MCF 10A (cell line): Measurements from ENCODE around the gene ADAM17. TPM values are rescaled to one million over a fixed set of nuclear protein-coding genes. Genes with fewer than 3 reads are reported as not detected.

Source experiments
- BruUV-seq: library from RNA; stranded (reverse); fragments of 400-500 nt; replicated peaks from 2 replicates; lab custom pipeline; 2021; lab: Mats Ljungman, UMichigan
- CTCF ChIA-PET: fragments of 300-600 bp; sonication (Branson Sonifier 250); formaldehyde crosslinking; extraction: SDS; loops from one replicate; lab custom pipeline; 2021; ENCODE audit warnings: antibody characterized with exemption, inconsistent platforms; lab: Yijun Ruan, JAX
- POLR2A ChIA-PET: fragments of 300-600, 350-650 bp; sonication (Branson Sonifier 250); formaldehyde crosslinking; extraction: SDS; loops from one replicate; lab custom pipeline; 2020; ENCODE audit warnings: antibody characterized with exemption, inconsistent platforms; lab: Yijun Ruan, JAX
- DNase-seq: peaks from one replicate; pipeline ENCODE4 v3.0.0-alpha.2; 2018; ENCODE audit not compliant: unreplicated experiment
- H3K27ac Mint-ChIP-seq: one replicate; pipeline ENCODE4 v1.8.0; 2022; ENCODE audit warnings: mild to moderate bottlenecking, low read depth, mixed read lengths; ENCODE audit not compliant: unreplicated experiment
- H3K27me3 Mint-ChIP-seq: one replicate; pipeline ENCODE4 v1.8.0; 2022; ENCODE audit warnings: mixed read lengths; ENCODE audit not compliant: insufficient read depth, unreplicated experiment
- H3K36me3 Mint-ChIP-seq: one replicate; pipeline ENCODE4 v1.8.0; 2022; ENCODE audit warnings: mild to moderate bottlenecking, moderate library complexity, mixed read lengths; ENCODE audit not compliant: insufficient read depth, unreplicated experiment
- H3K4me1 Mint-ChIP-seq: one replicate; pipeline ENCODE4 v1.8.0; 2022; ENCODE audit warnings: mixed read lengths; ENCODE audit not compliant: insufficient read depth, unreplicated experiment
- H3K4me3 Mint-ChIP-seq: one replicate; pipeline ENCODE4 v1.8.0; 2022; ENCODE audit warnings: mild to moderate bottlenecking, moderate library complexity, mixed read lengths; ENCODE audit not compliant: unreplicated experiment
- H3K9me3 Mint-ChIP-seq: one replicate; pipeline ENCODE4 v1.8.0; 2022; ENCODE audit warnings: mixed read lengths; ENCODE audit not compliant: unreplicated experiment
- intact Hi-C: fragments of 100-400 bp; cut with micrococcal nuclease; formaldehyde crosslinking; loops from 2 replicates; pipeline ENCODE4 v1.14.1; 2022
- total RNA-seq: library from RNA; stranded (reverse); gene quantifications from 2 replicates; pipeline ENCODE4 v1.2.3, GENCODE V29; 2022
- TF ChIP-seq, protein P1 (sequence below): fragments of 200-600 bp; IDR thresholded peaks from one replicate; pipeline ENCODE4 v1.8.0; 2022; ENCODE audit warnings: antibody characterized with exemption, mild to moderate bottlenecking; ENCODE audit not compliant: unreplicated experiment

Gene ADAM17
- total RNA-seq, 1 experiment from 2014 or later, result 44.3 TPM

DNA sequence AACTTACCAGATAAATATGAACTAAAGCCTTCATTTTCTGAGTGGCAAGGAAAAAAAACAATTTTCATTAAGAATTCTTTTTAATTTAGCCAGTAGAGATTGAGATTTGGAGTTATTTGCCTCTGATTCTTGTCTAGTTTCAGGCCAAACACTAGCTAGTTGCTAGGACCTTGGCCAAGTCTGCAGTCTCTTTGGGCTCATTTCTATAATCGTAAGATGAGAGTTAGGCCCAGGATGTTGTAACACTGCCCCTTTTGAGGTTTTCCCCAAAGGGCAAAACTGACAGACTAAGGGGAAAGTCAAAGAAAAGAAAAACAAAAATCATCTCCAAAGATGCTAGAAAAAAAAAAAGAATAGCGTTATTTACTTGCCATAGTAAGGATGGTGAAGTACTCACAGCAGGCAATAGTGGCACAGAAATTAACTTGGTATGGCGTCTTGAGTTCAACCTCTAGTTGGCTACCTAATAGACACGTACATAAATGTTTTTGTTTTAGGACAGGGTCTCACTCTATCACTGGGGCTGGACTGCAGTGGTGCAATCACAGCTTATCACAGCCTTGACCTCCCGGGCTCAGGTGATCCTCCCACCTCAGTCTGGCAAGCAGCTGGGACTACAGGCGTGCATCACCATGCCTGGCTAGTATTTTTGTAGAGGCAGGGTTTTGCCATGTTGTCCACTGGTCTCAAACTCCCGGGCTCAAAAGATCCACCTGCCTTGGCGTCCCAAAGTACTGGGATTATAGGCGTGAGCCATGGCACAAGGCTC, 23.0 kb upstream of the ADAM17 start:
- ChIA-PET POLR2A (interaction anchor here (0.6 to 1.0 kb wide), 7 partner anchors 16 to 1385 kb away, joined by 3 to 4 read pairs (median 3); no protein-coding TSS in a partner anchor), CTCF (interaction anchor here (0.9 kb wide), 1 partner anchor 9 kb away, joined by 3 read pairs; no protein-coding TSS in a partner anchor)
- Mint-ChIP-seq H3K9me3 (no peaks in the 10 kb centered on the region), H3K27ac (no peak overlapping the region), H3K4me1 (peaks cover under 1% of the 10 kb centered on the region), H3K4me3 (no peak overlapping the region), H3K27me3 (no peaks in the 10 kb centered on the region), H3K36me3 (peaks cover 49% of the 10 kb centered on the region)
- TF ChIP-seq, protein P1, sequence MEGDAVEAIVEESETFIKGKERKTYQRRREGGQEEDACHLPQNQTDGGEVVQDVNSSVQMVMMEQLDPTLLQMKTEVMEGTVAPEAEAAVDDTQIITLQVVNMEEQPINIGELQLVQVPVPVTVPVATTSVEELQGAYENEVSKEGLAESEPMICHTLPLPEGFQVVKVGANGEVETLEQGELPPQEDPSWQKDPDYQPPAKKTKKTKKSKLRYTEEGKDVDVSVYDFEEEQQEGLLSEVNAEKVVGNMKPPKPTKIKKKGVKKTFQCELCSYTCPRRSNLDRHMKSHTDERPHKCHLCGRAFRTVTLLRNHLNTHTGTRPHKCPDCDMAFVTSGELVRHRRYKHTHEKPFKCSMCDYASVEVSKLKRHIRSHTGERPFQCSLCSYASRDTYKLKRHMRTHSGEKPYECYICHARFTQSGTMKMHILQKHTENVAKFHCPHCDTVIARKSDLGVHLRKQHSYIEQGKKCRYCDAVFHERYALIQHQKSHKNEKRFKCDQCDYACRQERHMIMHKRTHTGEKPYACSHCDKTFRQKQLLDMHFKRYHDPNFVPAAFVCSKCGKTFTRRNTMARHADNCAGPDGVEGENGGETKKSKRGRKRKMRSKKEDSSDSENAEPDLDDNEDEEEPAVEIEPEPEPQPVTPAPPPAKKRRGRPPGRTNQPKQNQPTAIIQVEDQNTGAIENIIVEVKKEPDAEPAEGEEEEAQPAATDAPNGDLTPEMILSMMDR, result no peak
- intact Hi-C loops, result no loop called here
- no TSS peak for BruUV-seq
- DNase-seq, result no peak

DNA sequence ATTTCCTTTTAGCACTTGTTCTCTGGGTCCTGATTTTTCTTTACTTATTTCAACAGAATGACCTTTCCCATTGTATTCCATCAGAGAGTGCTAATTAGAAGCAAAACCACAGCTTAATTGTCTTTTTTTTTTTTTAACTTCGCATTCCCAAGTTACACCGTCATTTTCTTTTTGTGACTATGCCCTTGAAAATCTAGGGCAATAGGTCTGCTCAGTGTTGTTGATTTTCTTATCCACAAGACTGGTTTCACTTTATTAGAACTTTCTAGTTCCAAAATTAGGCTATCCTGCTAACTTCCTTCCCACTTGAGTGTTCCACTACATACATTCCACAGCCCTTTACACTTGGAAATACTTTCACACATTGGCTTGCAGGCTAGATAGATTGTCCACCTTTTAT, 18.7 kb upstream of the ADAM17 start:
- Mint-ChIP-seq H3K27me3 (no peaks in the 10 kb centered on the region), H3K36me3 (peaks cover 16% of the 10 kb centered on the region), H3K27ac (no peak overlapping the region), H3K4me3 (no peak overlapping the region), H3K9me3 (no peaks in the 10 kb centered on the region), H3K4me1 (peaks cover 9% of the 10 kb centered on the region)
- ChIA-PET POLR2A (interaction anchor here (1.9 kb wide), 1 partner anchor 19 kb away, joined by 7 read pairs; the partner anchor contains the start of gene ADAM17), CTCF (no interaction called here)
- BruUV-seq, result no TSS peak
- intact Hi-C loops, result no loop called here
- TF ChIP-seq, protein P1, result no peak
- no peak for DNase-seq

GRCh38 chr2:9573840-9574239, 18.2 kb upstream of the ADAM17 start:
- no peaks in the 10 kb centered on the region for H3K27me3 Mint-ChIP-seq
- DNase-seq, result no peak
- H3K4me3 Mint-ChIP-seq, result no peak overlapping the region
- BruUV-seq, result no TSS peak
- H3K9me3 Mint-ChIP-seq, result no peaks in the 10 kb centered on the region
- POLR2A ChIA-PET, result interaction anchor here (1.9 to 2.0 kb wide), 2 partner anchors 15 to 18 kb away, joined by 4 to 7 read pairs; partner anchors contain the start of gene ADAM17
- H3K36me3 Mint-ChIP-seq, result peaks cover 19% of the 10 kb centered on the region
- CTCF ChIA-PET, result interaction anchor here (0.6 kb wide), 1 partner anchor 176 kb away, joined by 3 read pairs; no protein-coding TSS in a partner anchor
- TF ChIP-seq, protein P1, result no peak
- peaks cover 9% of the 10 kb centered on the region for H3K4me1 Mint-ChIP-seq
- H3K27ac Mint-ChIP-seq, result no peak overlapping the region
- intact Hi-C loops, result no loop called here

GRCh38 chr2:9573013-9573720, 17.5 kb upstream of the ADAM17 start:
- TF ChIP-seq, protein P1, result no peak
- Mint-ChIP-seq H3K27me3 (no peaks in the 10 kb centered on the region), H3K4me3 (no peak overlapping the region), H3K27ac (no peak overlapping the region), H3K4me1 (peaks cover 9% of the 10 kb centered on the region), H3K9me3 (no peaks in the 10 kb centered on the region), H3K36me3 (peaks cover 18% of the 10 kb centered on the region)
- intact Hi-C loops, result no loop called here
- CTCF ChIA-PET, result interaction anchor here (0.6 kb wide), 3 partner anchors 8 to 196 kb away, joined by 3 to 5 read pairs (median 3); no protein-coding TSS in a partner anchor
- DNase-seq, result no peak
- POLR2A ChIA-PET, result interaction anchor here (0.6 to 2.0 kb wide), 3 partner anchors 14 to 176 kb away, joined by 3 to 7 read pairs (median 4); partner anchors contain the start of gene ADAM17
- BruUV-seq, result no TSS peak
